ENCODE data around the gene OCA2.

GRCh38 chr15:28125673-28126651 is 26.8 kb upstream of the OCA2 start:
- TF ChIP-seq POLR2AphosphoS5 (IDR thresholded peaks at IDR 0.05; ENCODE audit: insufficient read depth in 1 of 2, low read depth in 1 of 2), result no peak
- no peak for TF ChIP-seq POLR2A (IDR thresholded peaks at IDR 0.05)
- TF ChIP-seq, protein P1, sequence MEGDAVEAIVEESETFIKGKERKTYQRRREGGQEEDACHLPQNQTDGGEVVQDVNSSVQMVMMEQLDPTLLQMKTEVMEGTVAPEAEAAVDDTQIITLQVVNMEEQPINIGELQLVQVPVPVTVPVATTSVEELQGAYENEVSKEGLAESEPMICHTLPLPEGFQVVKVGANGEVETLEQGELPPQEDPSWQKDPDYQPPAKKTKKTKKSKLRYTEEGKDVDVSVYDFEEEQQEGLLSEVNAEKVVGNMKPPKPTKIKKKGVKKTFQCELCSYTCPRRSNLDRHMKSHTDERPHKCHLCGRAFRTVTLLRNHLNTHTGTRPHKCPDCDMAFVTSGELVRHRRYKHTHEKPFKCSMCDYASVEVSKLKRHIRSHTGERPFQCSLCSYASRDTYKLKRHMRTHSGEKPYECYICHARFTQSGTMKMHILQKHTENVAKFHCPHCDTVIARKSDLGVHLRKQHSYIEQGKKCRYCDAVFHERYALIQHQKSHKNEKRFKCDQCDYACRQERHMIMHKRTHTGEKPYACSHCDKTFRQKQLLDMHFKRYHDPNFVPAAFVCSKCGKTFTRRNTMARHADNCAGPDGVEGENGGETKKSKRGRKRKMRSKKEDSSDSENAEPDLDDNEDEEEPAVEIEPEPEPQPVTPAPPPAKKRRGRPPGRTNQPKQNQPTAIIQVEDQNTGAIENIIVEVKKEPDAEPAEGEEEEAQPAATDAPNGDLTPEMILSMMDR (IDR thresholded peaks at IDR 0.05), result peak in 1 of 3 experiments; percentile 53

Data from vagina (tissue), 2 donors.